ENCODE results near the gene EIF3F.

EIF3F gene

DNA sequence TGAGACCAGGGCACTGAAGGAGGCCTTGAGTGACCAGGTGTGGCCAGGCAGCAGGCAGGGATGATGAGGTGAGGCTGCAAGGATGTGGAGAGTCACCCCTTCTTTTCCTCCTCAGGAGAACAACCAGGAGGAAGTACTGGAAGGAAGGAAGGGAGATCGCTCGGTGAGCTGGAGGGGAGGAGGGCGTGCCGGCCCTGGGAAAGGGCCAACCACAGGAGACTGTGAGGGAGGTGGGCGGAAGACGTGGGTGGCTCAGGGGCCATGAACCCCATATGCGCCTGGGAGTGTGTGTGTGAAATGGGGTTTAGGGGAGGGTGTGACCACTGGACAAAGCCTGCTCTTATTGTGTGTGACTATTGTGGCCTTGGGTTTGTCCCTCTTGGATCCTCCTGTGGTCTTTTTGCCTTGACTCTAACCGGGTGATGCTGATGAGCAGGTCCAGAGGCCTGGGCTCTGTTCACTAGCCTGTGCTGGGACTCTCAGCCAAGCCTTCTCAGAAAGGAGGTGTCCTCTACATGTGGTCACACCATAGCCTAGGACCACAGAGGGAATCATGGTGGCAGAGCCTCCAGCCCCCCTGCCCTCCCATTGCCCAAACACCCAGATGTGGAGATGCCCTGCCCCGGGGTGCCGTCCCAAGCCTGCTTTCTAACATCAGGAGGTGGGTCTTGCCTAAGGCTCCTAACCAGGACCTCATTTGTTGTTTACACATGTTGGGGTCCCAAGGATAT, 52.6 kb downstream of the EIF3F start:
- no peak for DNase-seq (ENCODE audit: low spot score)

DNA sequence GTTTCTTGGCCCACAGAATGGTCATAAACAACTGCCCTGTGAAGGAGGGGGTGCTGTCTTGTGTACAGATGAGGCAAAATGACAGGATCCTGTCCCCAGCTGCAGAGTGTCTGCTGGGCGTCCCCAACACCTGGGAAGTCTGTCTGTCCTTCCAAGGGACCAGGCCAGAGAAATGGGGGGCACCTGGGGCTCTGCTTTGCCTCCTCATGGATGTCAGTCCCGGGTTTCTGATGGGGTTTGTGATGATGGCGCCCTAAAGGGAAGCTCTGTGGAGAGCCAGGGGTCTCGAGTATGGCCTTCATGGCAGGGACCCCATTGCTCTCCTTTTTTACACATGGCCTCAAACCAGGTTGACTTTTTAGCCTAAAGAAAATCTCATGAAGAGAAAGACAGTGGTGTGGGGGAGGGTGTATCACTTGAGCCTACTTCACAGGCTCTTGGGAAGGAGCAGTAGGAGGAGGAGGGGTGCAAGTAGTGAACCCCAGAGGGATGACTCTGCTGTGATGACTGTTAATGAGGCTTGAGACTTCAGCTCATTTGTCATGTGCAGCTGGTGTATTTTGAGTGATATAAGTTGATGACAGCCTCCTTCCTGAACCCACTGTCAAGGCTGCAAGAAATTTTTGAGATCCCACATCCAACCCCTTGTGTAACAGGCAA, 53.3 kb downstream of the EIF3F start:
- no peak for DNase-seq (ENCODE audit: low spot score)

DNA sequence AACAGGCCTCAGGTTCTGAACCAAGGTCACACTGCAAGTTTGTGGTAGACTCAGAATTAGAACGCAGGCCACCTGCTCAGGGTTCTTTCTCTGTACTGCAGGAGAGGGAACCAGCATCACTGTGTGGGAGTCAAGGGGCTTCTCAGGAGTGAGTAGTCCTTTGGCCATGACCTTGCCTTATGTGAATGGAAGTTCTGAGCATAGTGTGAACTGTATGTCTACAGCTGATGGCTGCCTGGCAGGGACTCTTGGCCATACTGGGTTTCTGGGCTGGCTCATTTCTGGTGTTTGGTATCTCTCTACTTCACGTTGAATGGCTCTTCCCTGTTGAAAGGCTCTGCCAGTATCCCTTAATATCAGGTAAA, 53.8 kb downstream of the EIF3F start:
- DNase-seq (ENCODE audit: low spot score), result no peak

- DNase-seq (ENCODE audit: low spot score), result no peak
Observed at GRCh38 chr11:8041576-8041975, 54.4 kb downstream of the EIF3F start.

GRCh38 chr11:8043756-8044155, 56.6 kb downstream of the EIF3F start:
- no peak for DNase-seq (ENCODE audit: low spot score)

DNA sequence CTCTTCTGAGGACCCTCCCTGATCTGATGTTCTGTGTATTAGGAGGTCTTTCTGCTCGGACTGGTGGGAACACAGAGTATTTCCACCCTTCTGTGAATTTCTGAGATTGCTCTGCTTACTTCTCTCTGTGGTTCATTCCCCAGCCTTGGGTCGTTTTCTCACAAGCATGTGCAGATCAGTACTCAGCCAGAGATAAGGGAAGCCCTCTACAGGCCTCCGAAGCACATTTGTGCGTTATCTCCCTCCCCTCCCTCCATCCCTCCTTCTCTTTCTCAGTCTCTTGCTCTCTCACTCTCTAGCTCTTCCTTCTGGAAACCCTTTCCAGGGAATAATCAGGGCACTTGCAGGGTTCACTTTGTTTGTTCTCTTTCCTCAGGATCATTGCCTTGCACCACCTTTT, 58.7 kb downstream of the EIF3F start:
- DNase-seq (ENCODE audit: low spot score), result no peak

DNA sequence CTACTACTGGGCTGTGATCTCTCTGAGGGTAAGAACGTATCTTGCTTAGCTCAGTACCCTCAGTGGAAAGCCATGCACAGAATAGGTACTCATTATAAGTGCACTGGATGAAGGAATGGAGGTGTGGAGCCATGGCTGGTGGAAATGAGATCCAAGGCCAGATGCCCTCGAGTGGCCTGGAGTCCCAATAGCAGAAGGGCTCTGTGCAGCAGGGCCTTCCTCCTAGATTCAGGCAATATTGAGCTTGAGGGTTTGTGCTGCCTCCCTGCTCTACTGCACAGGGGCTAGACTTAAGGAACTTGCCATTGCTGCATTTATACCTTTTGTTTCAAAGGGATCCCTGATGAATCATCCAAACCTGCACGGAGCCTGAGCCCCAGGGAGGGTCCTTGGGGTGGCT, 60.2 kb downstream of the EIF3F start:
- no peak for DNase-seq (ENCODE audit: low spot score)

- no peak for DNase-seq (ENCODE audit: low spot score)
Observed at GRCh38 chr11:8049084-8049483, 61.9 kb downstream of the EIF3F start.
